B cell (primary cell): ENCODE results near the gene TANC1. TPM values are rescaled to one million over a fixed set of nuclear protein-coding genes. Genes with fewer than 3 reads are reported as not detected.
"Not testable (repeated sequence)": the region's sequence is repeated elsewhere in the genome, so short reads cannot be mapped to it uniquely, and the experiment has no call there.

Source experiments
- ATAC-seq: fragments of 200-7000 bp; cut with Tn5 transposase; one replicate; pipeline ENCODE4 v1.10.0; 2021; ENCODE audit warnings: low read depth, mild to moderate bottlenecking, moderate number of reproducible peaks, moderate library complexity
- CTCF ChIA-PET: fragments of 350-600 bp; sonication (Branson Sonifier 250); formaldehyde crosslinking; loops from one replicate; lab custom pipeline; 2021; ENCODE audit warnings: antibody characterized with exemption, inconsistent platforms; lab: Charles Lee
- POLR2A ChIA-PET: fragments of 350-600 bp; sonication (Branson Sonifier 250); formaldehyde crosslinking; loops from one replicate; lab custom pipeline; 2021; ENCODE audit warnings: antibody characterized with exemption; lab: Charles Lee
- DNase-seq: peaks from one replicate; pipeline ENCODE4 v3.0.0; 2013
- H2AFZ ChIP-seq: 2 replicates; pipeline ENCODE4 v1.6.1; 2012; ENCODE audit warnings: mild to moderate bottlenecking, low read depth, low read length; ENCODE audit not compliant: insufficient read depth, poor library complexity, severe bottlenecking
- H3K27ac ChIP-seq, 2 donors: 1 replicate in 1 of 2; 2 replicates in 1 of 2; pipeline ENCODE4 v1.5.1; 2012 to 2013; ENCODE audit warnings: low read length in 2 of 2, mild to moderate bottlenecking in 2 of 2, moderate library complexity in 1 of 2
- H3K27me3 ChIP-seq, 4 experiments: fragments of 200-600 bp in 1 of 4; sonication (generic) in 1 of 4; replicated peaks in 1 of 4; 1 replicate in 2 of 4; 2 replicates in 2 of 4; pipeline versions ENCODE4 v1.6.1 to v1.7.0; 2013 to 2016; ENCODE audit warnings: low read length in 3 of 4, mild to moderate bottlenecking in 2 of 4, mixed read lengths in 1 of 4, moderate library complexity in 1 of 4; ENCODE audit not compliant: insufficient read depth in 4 of 4, control insufficient read depth in 3 of 4; ENCODE audit errors: control extremely low read depth in 1 of 4
- H3K36me3 ChIP-seq, 2 experiments: replicated peaks in 1 of 2; 1 replicate in 1 of 2; 2 replicates in 1 of 2; pipeline versions ENCODE4 v1.6.1 to v1.7.1; 2013; ENCODE audit warnings: low read length in 1 of 2; ENCODE audit not compliant: insufficient read depth in 2 of 2, control insufficient read depth in 1 of 2; ENCODE audit errors: control extremely low read depth in 1 of 2, extremely low read depth in 1 of 2
- H3K4me1 ChIP-seq, 2 donors: fragments of 200-600 bp in 1 of 2; sonication (generic) in 1 of 2; 1 replicate in 1 of 2; 2 replicates in 1 of 2; pipeline versions ENCODE4 v1.5.1 to v1.6.1; 2013 to 2017; ENCODE audit warnings: low read length in 2 of 2; ENCODE audit not compliant: control insufficient read depth in 2 of 2, insufficient read depth in 2 of 2
- H3K4me2 ChIP-seq: replicated peaks from 2 replicates; pipeline ENCODE3; 2012; ENCODE audit warnings: mild to moderate bottlenecking, low read depth, low read length; ENCODE audit not compliant: poor library complexity, severe bottlenecking
- H3K4me3 ChIP-seq, 5 experiments: fragments of 200-600 bp in 1 of 5; sonication (generic) in 1 of 5; 1 replicate in 3 of 5; 2 replicates in 2 of 5; pipeline versions ENCODE4 v1.5.1 to v1.7.0; 2011 to 2016; ENCODE audit warnings: low read length in 4 of 5, mild to moderate bottlenecking in 4 of 5, low read depth in 2 of 5, control low read depth in 1 of 5, moderate library complexity in 1 of 5; ENCODE audit not compliant: insufficient read depth in 1 of 5; ENCODE audit errors: control extremely low read depth in 1 of 5, extremely low read depth in 1 of 5
- H3K79me2 ChIP-seq: fragments of 200-600 bp; sonication (generic); one replicate; pipeline ENCODE4 v1.6.0; 2016; ENCODE audit warnings: low read length; ENCODE audit not compliant: control insufficient read depth, insufficient read depth
- H3K9ac ChIP-seq: fragments of 200-600 bp; sonication (generic); 2 replicates; pipeline ENCODE4 v1.6.1; 2017; ENCODE audit warnings: mild to moderate bottlenecking, low read length, moderate library complexity
- H3K9me3 ChIP-seq, 3 donors: one replicate each; pipeline versions ENCODE4 v1.6.1 to v1.7.1; 2013; ENCODE audit warnings: low read length in 2 of 3; ENCODE audit not compliant: control insufficient read depth in 2 of 3, insufficient read depth in 1 of 3; ENCODE audit errors: control extremely low read depth in 1 of 3
- H4K20me1 ChIP-seq: 2 replicates; pipeline ENCODE4 v1.6.0; 2012; ENCODE audit warnings: mild to moderate bottlenecking, low read length; ENCODE audit not compliant: insufficient read depth, control insufficient read depth, poor library complexity, severe bottlenecking
- H3K27ac Mint-ChIP-seq: one replicate; pipeline ENCODE4 v1.8.0; 2021; ENCODE audit warnings: mixed read lengths
- H3K27me3 Mint-ChIP-seq: one replicate; pipeline ENCODE4 v1.8.0; 2021; ENCODE audit warnings: mixed read lengths
- H3K4me1 Mint-ChIP-seq: one replicate; pipeline ENCODE4 v1.8.0; 2021; ENCODE audit warnings: mixed read lengths
- H3K4me3 Mint-ChIP-seq: one replicate; pipeline ENCODE4 v1.8.0; 2021; ENCODE audit warnings: mixed read lengths
- H3K9me3 Mint-ChIP-seq: one replicate; pipeline ENCODE4 v1.8.0; 2022; ENCODE audit warnings: mixed read lengths; ENCODE audit not compliant: insufficient read depth
- CTCF ChIP-seq: fragments of 200-600 bp; IDR thresholded peaks from one replicate; pipeline ENCODE4 v1.8.0; 2022; ENCODE audit warnings: antibody characterized with exemption, mild to moderate bottlenecking
- EZH2 ChIP-seq: IDR thresholded peaks from 2 replicates; pipeline ENCODE4 v1.6.1; 2012; ENCODE audit warnings: borderline replicate concordance, low read depth, mild to moderate bottlenecking, moderate library complexity, low read length; ENCODE audit not compliant: insufficient read depth, poor library complexity, severe bottlenecking
- WGBS: methylation state at CpG from one replicate; pipeline ENCODE4 v1.1.5; 2013; ENCODE audit warnings: missing lambda C conversion rate; ENCODE audit not compliant: insufficient coverage; 5-methylcytosine and 5-hydroxymethylcytosine counted together
- intact Hi-C: fragments of 100-400 bp; cut with micrococcal nuclease; formaldehyde crosslinking; loops from one replicate; pipeline ENCODE4 v1.10.0; 2022
- polyA plus RNA-seq: library from polyadenylated mRNA; depleted of rRNA; stranded (reverse); fragments of >200 nt; gene quantifications from 2 replicates; pipeline ENCODE4 v1.2.3, GENCODE V29; 2012
- total RNA-seq, 2 donors: library from RNA; stranded (reverse); fragments of 120-200 nt in 1 of 2; gene quantifications; 1 replicate in 1 of 2; 2 replicates in 1 of 2; pipeline versions ENCODE4 v1.2.3 to v1.2.4, GENCODE V29; 2013 to 2022

Gene TANC1
- total and polyA plus RNA-seq, 2 donors (not counting 1 experiment from before 2014, with no cell fraction given) = 0.13 TPM; not detected in 1

GRCh38 chr2:159095813-159096212 is 127.4 kb downstream of the TANC1 start:
- Histone ChIP-seq H2AFZ (no peak overlapping the region), H3K4me2 (no peak overlapping the region), H3K4me3 (no peak overlapping the region), H3K9me3 (peaks cover 1 to 19% (median 16%) of the 10 kb centered on the region in 3 donors), H3K27me3 (no peaks in the 10 kb centered on the region), H3K27ac (no peak overlapping the region), H3K4me1 (peaks cover 29 to 31% of the 10 kb centered on the region in 2 donors), H3K36me3 (no peaks in the 10 kb centered on the region), H4K20me1 (no peaks in the 10 kb centered on the region), H3K79me2 (no peaks in the 10 kb centered on the region), H3K9ac (no peak overlapping the region)
- Mint-ChIP-seq H3K9me3 (peaks cover 2% of the 10 kb centered on the region), H3K4me3 (no peak overlapping the region), H3K27me3 (no peaks in the 10 kb centered on the region), H3K4me1 (peaks cover 33% of the 10 kb centered on the region), H3K27ac (no peak overlapping the region)
- ChIA-PET CTCF (no interaction called here), POLR2A (no interaction called here)
- no CpG with 5 or more reads among the region's 1 CpG for WGBS
- intact Hi-C loops = no loop called here
- DNase-seq = no peak
- TF ChIP-seq EZH2 (no peak), CTCF (no peak)
- ATAC-seq = no peak

GRCh38 chr2:159096302-159096855 is 127.9 kb downstream of the TANC1 start:
- H3K79me2 ChIP-seq, POLR2A ChIA-PET, H3K27me3 Mint-ChIP-seq, H3K27ac ChIP-seq, H3K4me3 ChIP-seq, H2AFZ ChIP-seq, H3K36me3 ChIP-seq, H4K20me1 ChIP-seq, H3K9me3 Mint-ChIP-seq, ATAC-seq, DNase-seq, H3K4me2 ChIP-seq, CTCF ChIA-PET, H3K27ac Mint-ChIP-seq, H3K9ac ChIP-seq, intact Hi-C loops, H3K4me3 Mint-ChIP-seq, H3K27me3 ChIP-seq: not testable (repeated sequence)
- Histone ChIP-seq H3K4me1 (peaks cover 23 to 26% of the 10 kb centered on the region in 2 donors), H3K9me3 (peaks cover 1 to 19% (median 16%) of the 10 kb centered on the region in 3 donors)
- 95% methylated on average over 7 of the region's 8 CpGs for WGBS
- H3K4me1 Mint-ChIP-seq = peaks cover 28% of the 10 kb centered on the region
